Calu3 (cell line): ENCODE measurements around the gene NCK1. TPM values are rescaled to one million over a fixed set of nuclear protein-coding genes. Genes with fewer than 3 reads are reported as not detected.
"Not testable (repeated sequence)": the region's sequence is repeated elsewhere in the genome, so short reads cannot be mapped to it uniquely, and the experiment has no call there.

Source experiments
- BruUV-seq: library from RNA; stranded (reverse); fragments of 400-500 nt; replicated peaks from 2 replicates; lab custom pipeline; 2021; lab: Mats Ljungman, UMichigan
- CTCF ChIA-PET: fragments of 300-600 bp; sonication (Branson Sonifier 250); formaldehyde crosslinking; loops from one replicate; lab custom pipeline; 2022; ENCODE audit warnings: antibody characterized with exemption; lab: Charles Lee
- DNase-seq: peaks from one replicate; pipeline ENCODE4 v3.0.0; 2022
- H3K27ac Mint-ChIP-seq: one replicate; pipeline ENCODE4 v1.8.0; 2022; ENCODE audit warnings: mixed read lengths; ENCODE audit not compliant: unreplicated experiment
- H3K27me3 Mint-ChIP-seq: one replicate; pipeline ENCODE4 v1.8.0; 2022; ENCODE audit warnings: mixed read lengths; ENCODE audit not compliant: unreplicated experiment
- H3K36me3 Mint-ChIP-seq: one replicate; pipeline ENCODE4 v1.8.0; 2022; ENCODE audit warnings: mild to moderate bottlenecking, moderate library complexity, mixed read lengths; ENCODE audit not compliant: insufficient read depth, unreplicated experiment
- H3K4me1 Mint-ChIP-seq: one replicate; pipeline ENCODE4 v1.8.0; 2022; ENCODE audit warnings: mild to moderate bottlenecking, low read depth, mixed read lengths; ENCODE audit not compliant: unreplicated experiment
- H3K4me3 Mint-ChIP-seq: one replicate; pipeline ENCODE4 v1.8.0; 2022; ENCODE audit warnings: mild to moderate bottlenecking, low read depth, moderate library complexity, mixed read lengths; ENCODE audit not compliant: unreplicated experiment
- H3K9me3 Mint-ChIP-seq: one replicate; pipeline ENCODE4 v1.8.0; 2022; ENCODE audit warnings: low read depth, mixed read lengths; ENCODE audit not compliant: unreplicated experiment
- CTCF ChIP-seq: fragments of 200-600 bp; IDR thresholded peaks from one replicate; pipeline ENCODE4 v1.8.0; 2022; ENCODE audit warnings: antibody characterized with exemption; ENCODE audit not compliant: unreplicated experiment
- intact Hi-C: fragments of 100-400 bp; cut with micrococcal nuclease; formaldehyde crosslinking; loops from one replicate; pipeline ENCODE4 v1.10.0; 2022; ENCODE audit not compliant: unreplicated experiment
- total RNA-seq: library from RNA; stranded (reverse); gene quantifications from 2 replicates; pipeline ENCODE4 v1.2.3, GENCODE V29; 2022

The NCK1 gene
- total RNA-seq, 1 experiment from 2014 or later, result 108 TPM

- TF ChIP-seq CTCF, result no peak
- H3K27ac Mint-ChIP-seq, result peak overlapping the region; percentile 75
- intact Hi-C loops, result no loop called here
- H3K4me3 Mint-ChIP-seq, result no peak overlapping the region
- BruUV-seq, result no TSS peak
- no peaks in the 10 kb centered on the region for H3K27me3 Mint-ChIP-seq
- no peak for DNase-seq
- H3K9me3 Mint-ChIP-seq, result peaks cover 10% of the 10 kb centered on the region
- CTCF ChIA-PET, result interaction anchor here (1.0 kb wide), 1 partner anchor 147 kb away, joined by 3 read pairs; the partner anchor contains the start of gene STAG1
- peaks cover 46% of the 10 kb centered on the region for H3K4me1 Mint-ChIP-seq
- H3K36me3 Mint-ChIP-seq, result peaks cover 30% of the 10 kb centered on the region
These were observed 37.7 kb downstream of the NCK1 start for GRCh38 chr3:136899622-136900158.

GRCh38 chr3:136900694-136901093 lies 38.7 kb downstream of the NCK1 start:
- Mint-ChIP-seq H3K4me1 (peaks cover 48% of the 10 kb centered on the region), H3K27ac (peak overlapping the region; percentile 75), H3K36me3 (peaks cover 31% of the 10 kb centered on the region), H3K4me3 (peak overlapping the region; percentile 6)
- CTCF ChIA-PET, H3K9me3 Mint-ChIP-seq, H3K27me3 Mint-ChIP-seq, intact Hi-C loops, BruUV-seq, DNase-seq: not testable (repeated sequence)

- peak overlapping the region; percentile 75 for H3K27ac Mint-ChIP-seq
- BruUV-seq, result no TSS peak
- intact Hi-C loops, result no loop called here
- no peak for TF ChIP-seq CTCF
- CTCF ChIA-PET, result no interaction called here
- H3K36me3 Mint-ChIP-seq, result peaks cover 38% of the 10 kb centered on the region
- H3K9me3 Mint-ChIP-seq, result peaks cover 10% of the 10 kb centered on the region
- no peaks in the 10 kb centered on the region for H3K27me3 Mint-ChIP-seq
- H3K4me3 Mint-ChIP-seq, result peak overlapping the region; percentile 6
- H3K4me1 Mint-ChIP-seq, result peaks cover 55% of the 10 kb centered on the region
- no peak for DNase-seq
These were observed 39.4 kb downstream of the NCK1 start for GRCh38 chr3:136901391-136901790.

- H3K27me3 Mint-ChIP-seq, BruUV-seq, H3K4me3 Mint-ChIP-seq, H3K9me3 Mint-ChIP-seq, H3K27ac Mint-ChIP-seq, DNase-seq, intact Hi-C loops: not testable (repeated sequence)
- Mint-ChIP-seq H3K36me3 (peaks cover 40% of the 10 kb centered on the region), H3K4me1 (peaks cover 67% of the 10 kb centered on the region)
- CTCF ChIA-PET, result interaction anchor here (0.6 kb wide), 1 partner anchor 52 kb away, joined by 3 read pairs; no protein-coding TSS in a partner anchor
These were observed 40.5 kb downstream of the NCK1 start for GRCh38 chr3:136902530-136902929.

GRCh38 chr3:136903899-136904298 lies 41.9 kb downstream of the NCK1 start:
- H3K27me3 Mint-ChIP-seq, result no peaks in the 10 kb centered on the region
- no peak for DNase-seq
- peaks cover 75% of the 10 kb centered on the region for H3K4me1 Mint-ChIP-seq
- no peak for TF ChIP-seq CTCF
- H3K4me3 Mint-ChIP-seq, result no peak overlapping the region
- H3K27ac Mint-ChIP-seq, result peak overlapping the region; percentile 16
- CTCF ChIA-PET, result no interaction called here
- H3K9me3 Mint-ChIP-seq, result peaks cover 10% of the 10 kb centered on the region
- intact Hi-C loops, result no loop called here
- no TSS peak for BruUV-seq
- H3K36me3 Mint-ChIP-seq, result peaks cover 42% of the 10 kb centered on the region
